HG03039 (cell line): Measurements from ENCODE around the gene LRRC55.
"Not testable (repeated sequence)": the region's sequence is repeated elsewhere in the genome, so short reads cannot be mapped to it uniquely, and the experiment has no call there.

Experiments used
- ATAC-seq: cut with Tn5 transposase; IDR thresholded peaks from one replicate; pipeline ENCODE4 v1.9.1; 2021; ENCODE audit warnings: mild to moderate bottlenecking, moderate library complexity; ENCODE audit not compliant: unreplicated experiment

The LRRC55 gene

DNA sequence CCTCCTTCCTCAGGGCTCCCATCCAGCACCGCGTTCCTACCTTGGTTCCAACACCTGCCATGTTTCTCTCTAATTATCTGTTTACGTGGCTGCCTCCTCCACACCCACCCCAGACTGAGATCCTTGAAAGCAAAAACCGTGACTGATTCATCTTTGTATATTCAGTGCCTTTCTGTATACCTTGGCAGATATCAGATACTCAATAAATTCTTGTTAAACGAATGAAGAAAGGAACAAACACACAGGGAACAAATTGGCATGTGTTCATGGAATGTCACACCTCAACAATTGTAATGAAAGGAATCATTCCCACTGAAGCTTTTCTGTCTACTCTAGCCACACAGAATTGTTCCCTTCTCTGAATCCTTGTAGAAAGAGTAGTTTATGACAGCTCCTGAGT is 20.4 kb upstream of the LRRC55 start:
- ATAC-seq: no peak

DNA sequence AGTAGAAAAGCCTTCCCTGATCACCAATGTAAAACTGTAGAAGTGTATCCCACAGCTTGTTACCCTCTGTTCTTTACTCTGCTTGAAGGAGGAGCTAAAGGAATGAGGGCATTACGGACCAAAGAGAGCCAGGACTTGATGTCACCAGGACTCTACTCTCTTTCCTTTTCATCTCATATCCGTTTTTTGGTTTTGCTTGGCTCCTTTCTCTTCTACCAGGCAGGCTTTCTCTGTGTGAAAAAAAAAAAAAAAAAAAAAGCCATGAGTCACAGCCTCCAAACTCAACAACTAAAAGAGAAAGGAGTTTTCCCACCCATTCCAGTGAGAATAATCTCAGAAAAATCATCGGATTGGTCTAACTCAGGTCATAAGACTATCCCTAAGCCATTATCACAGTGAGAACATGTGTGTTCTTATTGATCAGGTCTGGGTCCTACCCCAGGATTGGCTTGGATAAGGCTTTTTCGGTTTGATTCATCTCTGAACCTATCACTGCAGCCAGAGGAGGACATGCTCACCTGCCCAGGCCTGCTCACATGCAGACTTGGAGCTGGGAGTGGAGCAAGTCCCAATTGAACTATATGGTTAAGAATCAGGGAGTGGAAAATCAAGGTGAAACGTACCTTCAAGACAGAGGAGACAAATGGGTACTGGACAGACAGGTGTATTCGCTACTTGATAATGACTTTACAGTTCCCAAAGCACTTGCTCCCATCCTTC is 19.4 kb upstream of the LRRC55 start:
- no peak for ATAC-seq

DNA sequence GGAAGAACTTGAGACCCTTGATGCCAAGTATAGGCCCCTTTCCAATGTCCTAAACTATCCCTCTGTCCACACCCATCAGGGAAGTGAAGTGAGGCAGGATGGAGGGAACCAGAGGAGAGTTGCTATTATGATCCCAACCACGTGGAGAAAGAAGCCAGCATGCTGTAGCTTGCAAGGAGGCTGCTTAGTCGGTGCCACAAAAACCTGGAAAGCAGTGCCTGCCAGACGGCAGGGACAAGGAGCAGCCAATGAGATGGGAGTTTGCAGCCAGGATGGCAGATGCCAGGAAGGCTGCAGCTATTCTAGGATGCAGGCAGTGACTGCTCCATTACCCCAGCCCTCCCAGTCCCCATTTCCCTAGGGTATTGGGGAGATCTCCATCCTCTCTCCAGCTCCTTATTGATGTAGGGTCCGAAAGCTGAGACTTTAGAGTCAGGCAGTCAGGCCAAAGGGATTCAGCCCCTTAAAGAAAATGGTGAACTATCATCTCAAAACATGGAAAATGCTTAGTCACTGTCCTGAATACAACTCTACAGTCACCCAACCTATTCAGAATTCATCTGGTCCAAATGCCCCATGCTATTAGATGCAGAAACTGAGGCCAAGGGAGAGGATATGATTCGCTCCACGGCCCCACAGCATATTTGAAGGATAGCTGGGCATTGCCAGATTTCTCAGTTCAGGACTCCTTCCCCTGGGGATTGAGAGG is 18.4 kb upstream of the LRRC55 start:
- no peak for ATAC-seq

DNA sequence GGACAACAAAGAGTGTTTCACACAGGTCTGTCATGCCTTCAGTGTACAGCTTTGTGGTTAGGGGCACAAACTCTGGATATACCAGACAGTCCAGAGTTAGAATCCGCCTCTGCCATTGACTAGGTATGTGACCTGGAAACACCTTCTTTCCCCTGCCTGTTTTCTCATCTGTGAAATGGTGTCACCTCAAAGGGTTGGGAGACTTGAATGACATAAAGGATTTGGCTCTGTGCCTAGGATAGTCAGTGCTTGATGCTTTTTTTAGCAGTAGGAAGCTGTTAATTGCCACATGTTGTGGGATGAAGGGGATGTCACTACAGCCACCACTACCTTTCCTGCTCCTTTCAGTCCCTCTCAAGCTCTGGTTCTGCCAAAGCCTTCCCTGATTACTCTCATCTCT is 17.4 kb upstream of the LRRC55 start:
- no peak for ATAC-seq

DNA sequence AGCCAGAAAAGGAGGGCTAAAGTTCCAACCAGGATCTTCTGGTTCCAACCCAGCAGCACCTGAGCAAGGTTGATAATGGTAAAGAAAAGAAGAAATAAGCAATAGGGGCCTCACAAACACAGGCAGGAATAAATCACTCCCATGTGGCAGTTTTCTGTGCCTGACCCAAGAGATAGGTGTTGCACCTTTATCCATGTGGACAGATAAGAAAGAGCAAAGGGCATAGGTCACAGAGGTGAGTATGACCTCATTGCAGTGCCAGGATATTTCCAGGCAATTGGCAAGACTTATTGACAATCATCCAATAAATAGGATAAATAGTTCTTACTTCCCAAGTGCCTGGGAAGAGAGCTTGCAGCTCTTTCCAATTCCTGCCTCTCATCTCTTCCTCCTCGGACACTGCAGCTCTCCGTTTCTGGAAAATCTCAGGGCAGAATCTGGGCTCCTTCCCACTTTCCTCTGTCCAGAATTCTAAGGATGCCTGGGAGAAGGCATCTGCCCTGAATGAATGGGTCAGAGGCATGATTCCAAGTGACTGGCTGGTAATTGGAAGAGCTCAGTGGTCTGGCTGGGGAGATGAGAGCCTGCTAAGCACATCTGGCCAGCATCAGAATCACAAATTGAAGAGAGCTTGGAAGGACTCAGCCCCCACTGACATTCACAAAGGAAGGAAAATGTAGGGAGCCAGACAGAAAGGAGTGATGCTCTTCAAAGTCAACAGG is 14.5 kb upstream of the LRRC55 start:
- no peak for ATAC-seq

DNA sequence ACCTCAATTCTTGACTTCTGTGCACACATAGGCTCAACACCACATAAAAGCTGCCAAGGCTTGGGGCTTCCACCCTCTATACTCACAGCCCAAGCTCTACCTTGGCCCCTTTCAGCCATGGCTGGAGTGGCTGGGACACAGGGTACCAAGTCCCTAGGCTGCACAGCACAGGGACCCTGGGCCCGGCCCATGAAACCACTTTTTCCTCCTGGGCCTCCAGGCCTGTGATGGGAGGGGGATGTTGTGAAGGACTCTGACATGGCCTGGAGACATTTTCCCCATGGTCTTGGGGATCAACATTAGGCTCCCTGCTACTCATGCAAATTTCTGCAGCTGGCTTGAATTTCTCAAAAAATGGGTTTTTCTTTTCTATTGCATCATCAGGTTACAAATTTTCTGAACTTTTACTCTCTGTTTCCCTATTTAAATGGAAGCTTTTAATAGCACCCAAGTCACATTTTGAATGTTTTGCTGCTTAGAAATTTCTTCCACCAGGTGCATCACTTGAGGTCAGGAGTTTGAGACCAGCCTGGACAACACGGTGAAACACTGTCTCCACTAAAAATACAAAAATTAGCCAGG is 11.9 kb upstream of the LRRC55 start:
- ATAC-seq: not testable (repeated sequence)

DNA sequence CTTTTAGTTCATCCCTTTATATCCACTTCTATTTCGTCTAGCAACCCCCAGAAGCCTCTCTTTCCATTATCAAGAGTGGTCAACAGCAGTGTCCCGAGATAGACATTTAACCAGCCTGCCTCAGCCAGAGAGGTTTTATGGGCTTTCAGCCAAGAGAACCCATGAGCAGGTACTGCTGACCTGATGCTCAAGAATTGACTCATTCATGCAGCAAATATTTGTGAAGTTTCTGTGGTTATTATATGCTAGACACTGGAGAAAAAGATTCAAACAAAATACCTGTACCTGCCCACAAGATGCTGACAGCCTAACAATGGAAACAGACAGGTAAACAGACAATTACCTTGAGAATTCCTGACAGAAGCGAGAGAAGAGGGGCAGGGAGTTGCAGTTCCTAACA is 9.7 kb upstream of the LRRC55 start:
- no peak for ATAC-seq

DNA sequence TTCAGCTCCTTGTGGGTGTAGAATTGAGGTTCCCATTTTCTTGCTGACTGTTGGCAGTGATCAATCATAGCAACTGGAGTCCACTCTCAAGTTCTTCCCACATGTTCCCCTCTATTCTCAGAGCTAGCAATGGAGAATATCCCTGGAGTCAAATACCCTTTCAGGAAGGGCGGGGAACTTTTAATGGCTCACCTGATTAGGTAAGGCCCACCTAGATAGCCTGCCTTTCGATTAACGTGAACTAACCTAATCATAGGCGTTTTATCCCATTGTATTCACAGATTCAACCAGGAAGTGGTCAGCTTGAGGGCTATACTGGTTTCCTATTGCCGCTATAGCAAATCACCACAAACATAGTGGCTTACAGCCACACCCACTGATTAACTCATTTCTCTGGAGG is 7.1 kb upstream of the LRRC55 start:
- no peak for ATAC-seq

DNA sequence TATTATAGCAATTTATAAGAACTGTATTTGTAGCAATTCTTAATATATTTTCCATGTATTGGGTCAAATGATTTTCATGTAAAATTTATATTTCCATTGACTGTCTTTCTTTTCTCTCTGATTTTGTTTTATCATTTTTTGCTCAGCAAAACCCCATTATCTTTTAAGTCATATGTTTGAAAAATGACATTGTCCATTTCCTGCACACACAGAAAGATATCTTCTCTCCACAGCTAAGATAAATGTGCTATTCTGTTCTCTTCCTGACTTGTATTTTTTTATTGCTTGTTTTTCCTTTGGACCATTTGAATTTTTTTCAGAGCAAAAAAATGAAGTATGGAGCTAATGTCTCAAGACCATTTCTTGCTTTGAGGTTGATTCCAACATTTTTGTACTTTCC is 6.3 kb upstream of the LRRC55 start:
- no peak for ATAC-seq

DNA sequence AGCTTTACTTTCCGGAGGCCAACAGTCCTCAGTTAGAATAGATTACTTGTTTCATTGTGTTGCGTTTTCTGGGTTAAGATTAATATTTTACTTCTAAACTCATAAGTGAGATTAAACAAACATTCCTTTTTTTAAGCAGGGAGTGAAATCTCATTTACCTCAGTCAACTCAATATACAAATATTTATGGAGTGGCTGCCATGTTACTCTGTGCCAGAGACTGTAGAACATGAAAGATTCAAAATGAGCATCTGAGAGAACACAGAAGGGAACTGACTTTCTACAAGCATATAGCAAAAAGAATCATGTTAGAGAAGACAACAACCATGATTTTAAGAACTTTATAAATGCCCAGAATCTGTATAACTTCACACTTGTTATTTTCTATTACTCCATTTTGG is 3.4 kb upstream of the LRRC55 start:
- no peak for ATAC-seq

DNA sequence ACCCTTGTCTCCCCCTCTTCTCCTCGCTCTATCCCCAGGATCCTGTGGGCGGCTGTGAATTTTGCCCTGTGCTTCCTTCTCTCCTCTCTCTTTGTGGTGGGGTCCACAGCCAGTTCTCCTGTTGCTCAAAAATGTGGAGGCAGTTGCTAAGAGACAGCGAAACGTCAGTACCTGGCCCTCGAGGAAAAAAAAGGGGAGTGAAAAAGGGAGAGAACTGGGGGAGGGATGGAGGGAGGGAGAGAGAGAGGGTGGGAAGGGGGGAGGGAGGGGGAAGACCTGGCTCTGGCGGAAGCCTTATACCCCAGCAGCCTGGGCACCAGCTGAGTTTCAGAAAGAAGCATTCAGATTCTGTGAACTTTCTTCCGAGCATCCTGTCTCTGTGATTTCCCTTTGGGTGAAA is 2.1 kb upstream of the LRRC55 start:
- ATAC-seq: no peak

DNA sequence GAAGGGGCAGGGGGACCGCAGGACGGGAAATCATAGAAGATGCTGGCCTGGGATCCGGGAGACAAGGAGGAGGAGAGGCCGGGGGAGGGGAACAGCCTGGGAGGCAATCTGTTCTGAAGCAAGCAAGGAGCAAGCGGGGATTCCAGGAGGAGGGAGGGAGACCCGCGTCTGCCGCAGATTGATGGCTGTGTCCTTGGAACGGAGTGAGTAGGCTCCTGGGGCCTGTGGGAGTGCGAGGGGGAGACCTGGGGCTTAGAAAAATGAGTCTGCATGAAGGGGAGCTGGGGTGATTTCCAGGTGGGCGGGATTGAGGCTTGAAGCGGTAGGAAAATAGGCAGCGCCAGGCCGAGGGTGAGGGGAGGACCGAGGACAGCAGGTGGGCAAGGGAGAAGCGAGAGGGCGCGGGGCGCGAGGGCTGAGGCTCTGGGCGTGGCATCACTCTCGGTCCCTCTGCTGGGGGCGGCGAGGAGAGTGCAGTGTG is 1.6 kb upstream of the LRRC55 start:
- ATAC-seq: no peak

DNA sequence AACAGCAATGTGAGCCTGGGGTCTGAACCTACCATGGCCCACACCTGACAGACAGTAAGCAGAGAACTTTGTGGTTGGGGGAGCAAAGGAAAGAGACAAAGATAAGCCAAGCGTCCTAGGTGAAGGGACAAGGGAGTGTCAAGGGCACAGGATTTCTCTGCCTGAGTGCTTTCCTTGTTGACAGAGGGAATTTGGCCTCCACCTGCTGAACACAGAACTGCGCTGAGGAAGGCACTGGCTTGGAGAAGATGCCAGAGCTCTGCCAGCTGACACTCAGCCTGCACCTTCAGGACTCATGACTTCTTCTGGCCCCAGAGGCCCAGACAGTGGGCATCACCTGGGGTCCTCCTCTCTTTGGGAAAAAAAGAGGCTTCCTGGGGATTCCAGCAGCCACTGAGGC is 789 bp upstream of the LRRC55 start:
- no peak for ATAC-seq

DNA sequence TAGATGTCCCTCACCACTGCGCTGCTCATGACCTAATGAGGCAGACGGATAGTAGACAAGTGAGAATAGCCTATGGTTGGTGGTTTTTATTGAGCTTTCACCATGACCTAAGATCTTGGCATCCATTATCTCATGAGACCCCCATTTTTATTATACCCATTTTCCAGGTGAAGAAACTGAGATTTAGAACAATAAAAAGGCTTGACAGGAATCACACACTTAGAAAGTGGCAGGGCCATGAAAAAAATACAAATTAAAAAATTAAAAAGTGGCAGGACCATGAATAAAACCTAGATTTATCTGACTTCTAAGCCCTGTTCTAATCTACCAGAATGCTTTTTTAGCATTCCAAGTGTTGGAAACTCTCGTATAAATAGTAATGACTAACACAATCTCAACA is 1.1 kb downstream of the LRRC55 start:
- ATAC-seq: no peak

DNA sequence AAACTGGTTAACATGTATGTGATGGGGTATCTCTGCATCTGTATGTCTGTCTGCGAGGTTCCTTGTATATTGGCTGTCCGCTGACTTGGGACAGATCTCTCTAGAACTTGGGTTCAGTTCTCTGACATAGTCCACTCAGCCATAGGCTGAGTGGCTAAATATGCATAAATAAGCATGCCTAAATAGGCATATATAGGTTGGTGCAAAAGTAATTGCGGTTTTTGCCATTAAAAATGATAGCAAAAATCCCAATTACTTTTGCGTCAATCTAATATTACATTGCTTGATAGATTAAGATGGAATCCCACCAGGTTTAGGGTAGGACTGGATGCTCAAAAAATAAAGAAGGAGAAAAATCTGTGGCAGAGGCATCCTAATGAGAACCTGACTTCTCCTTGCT is 8.8 kb downstream of the LRRC55 start:
- no peak for ATAC-seq

DNA sequence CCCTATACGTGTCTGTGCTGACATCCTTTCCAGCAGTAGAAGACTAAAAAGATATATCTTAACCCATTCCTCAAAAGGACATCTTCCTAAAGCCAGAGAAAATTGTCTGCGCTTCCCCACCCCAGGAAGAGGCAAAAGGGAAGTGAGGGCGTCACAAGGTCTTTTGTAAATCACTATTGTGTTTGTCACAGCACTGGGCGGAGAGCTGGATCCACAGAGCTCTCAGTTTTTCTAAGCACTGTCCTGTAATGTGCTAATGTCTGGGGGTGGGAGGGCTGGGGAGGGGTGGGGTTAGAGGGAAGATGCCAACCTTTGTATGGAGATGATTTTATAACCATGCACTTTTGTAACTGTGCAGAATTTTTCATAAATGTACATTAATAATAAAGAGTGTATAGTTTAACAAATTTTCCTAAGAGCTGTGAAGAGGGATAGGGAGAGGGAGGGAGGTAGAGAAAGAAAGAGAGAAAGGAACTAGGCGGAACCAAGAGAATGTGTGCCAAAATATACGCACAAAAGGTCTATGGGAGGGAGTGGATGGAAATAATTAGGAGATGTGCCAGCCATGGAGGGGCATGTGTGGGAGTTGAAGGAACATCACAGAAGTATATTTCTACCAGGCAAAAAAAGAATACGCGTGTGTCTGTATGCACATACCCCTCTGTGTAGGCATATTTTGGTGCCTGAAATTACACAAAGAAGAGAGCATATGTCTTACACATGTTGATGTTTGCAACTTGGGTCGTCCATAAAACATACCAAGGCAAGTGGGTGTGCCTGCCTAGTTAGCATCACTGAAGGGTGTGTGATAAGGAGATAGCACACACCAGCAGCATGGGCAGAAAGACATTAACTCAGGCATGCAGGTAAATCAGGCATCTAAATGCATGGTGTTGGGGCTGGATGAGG is 9.8 kb downstream of the LRRC55 start:
- no peak for ATAC-seq

DNA sequence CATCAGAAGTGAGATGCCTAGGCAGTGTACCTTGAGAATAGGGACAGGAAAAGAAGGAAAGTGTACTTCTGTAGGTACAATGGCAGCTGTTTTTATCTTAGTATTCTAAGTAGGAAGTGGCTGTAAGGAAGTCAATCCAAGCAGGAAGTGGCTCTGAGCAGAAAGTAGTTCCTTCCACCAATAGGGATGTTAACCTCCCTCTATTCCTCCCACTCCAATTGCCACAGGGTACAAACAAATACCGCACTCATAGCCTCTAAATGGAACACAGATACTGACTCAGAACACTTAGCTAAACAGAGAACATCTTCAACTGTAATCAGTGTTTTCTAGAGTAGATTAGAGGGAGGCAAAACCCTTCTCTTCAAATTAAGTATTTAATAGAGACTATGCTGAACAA is 10.6 kb downstream of the LRRC55 start:
- no peak for ATAC-seq

DNA sequence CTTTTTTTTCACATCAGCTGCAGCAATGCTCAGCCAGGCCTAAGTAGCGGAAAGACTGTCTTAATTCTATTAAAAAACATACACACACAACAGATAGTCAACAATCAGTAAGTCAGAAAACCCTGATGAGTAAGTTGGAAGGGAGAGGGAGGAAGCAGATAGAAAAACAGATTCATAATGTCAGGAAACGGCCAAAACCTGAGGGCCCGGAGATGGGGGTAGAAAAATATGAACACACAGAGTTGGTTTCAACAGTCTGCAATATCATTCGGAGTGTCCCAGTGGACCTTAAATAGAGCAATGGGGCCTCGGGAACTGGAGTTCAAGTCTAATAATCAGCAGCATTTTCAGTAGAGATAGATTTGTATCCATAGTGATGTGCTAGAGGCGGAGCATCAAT is 14.8 kb downstream of the LRRC55 start:
- ATAC-seq: no peak

DNA sequence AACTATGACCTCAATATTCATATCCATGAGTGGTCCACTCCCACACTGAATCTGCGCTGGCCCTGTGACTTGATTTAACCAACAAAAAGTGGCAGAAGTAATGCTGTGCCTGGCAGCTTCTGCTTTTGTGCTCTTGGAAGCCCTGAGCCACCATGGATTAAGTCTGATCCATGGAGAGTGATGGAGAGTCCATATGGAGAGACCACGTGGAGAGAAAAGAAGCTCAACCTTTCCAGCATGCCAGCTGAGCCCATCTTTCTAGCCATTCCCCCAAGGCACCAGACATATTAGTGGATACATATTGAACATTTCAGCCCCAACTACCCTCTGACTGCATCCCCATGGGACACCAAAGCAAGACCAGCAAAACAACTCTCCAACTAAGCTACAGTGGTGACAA is 16.0 kb downstream of the LRRC55 start:
- ATAC-seq: no peak

DNA sequence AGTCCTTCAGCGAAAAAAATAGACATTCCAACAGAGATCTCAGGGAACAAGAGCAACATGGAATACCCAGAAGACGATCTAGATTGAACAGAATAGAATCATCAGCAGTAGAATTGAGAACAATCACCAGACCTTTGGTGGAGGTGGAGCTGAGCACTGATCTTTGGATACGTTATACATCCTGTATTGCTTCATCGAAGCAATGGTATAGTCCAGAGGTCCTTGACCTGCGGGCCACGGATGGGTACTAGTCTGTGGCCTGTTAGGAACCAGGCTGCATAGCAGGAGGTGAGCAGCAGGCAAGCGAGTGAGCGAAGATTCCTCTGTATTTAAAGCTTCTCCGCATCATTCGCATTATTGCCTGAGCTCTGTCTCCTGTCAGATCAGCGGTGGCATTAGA is 17.6 kb downstream of the LRRC55 start:
- ATAC-seq: no peak

DNA sequence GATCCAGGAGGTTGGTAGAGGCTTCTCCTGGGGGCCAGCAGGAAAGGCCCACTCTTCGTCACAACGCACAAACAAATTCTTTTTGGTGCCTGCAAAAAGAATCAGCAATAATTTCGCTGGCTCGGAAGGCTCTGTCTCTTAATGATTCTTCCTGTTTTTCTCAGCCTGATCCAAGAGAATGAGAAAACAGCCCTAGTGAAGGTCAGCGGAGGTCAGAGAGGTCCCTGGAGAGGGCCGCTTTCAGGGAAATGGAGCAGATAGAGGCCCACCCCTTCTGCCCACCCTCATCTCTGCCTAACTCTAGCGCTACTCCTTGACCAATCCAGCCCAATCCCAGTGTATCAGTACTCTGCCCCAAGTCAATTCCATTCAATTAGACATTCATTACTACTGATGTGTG is 19.2 kb downstream of the LRRC55 start:
- ATAC-seq: no peak
